Nephron progenitor cell (in vitro differentiated cells): ENCODE results near the gene LATS2.

Experiments used
- DNase-seq: peaks from one replicate; pipeline ENCODE4 v3.0.0; 2021
- H3K27ac Mint-ChIP-seq: 2 replicates; pipeline ENCODE4 v1.8.0; 2021; ENCODE audit warnings: mild to moderate bottlenecking, moderate library complexity, mixed read lengths
- H3K27me3 Mint-ChIP-seq: 2 replicates; pipeline ENCODE4 v1.8.0; 2021; ENCODE audit warnings: mild to moderate bottlenecking, low read depth, mixed read lengths; ENCODE audit not compliant: poor library complexity
- H3K36me3 Mint-ChIP-seq: 2 replicates; pipeline ENCODE4 v1.8.0; 2021; ENCODE audit warnings: low read depth, mixed read lengths
- H3K4me1 Mint-ChIP-seq: 2 replicates; pipeline ENCODE4 v1.8.0; 2021; ENCODE audit warnings: mixed read lengths
- H3K4me3 Mint-ChIP-seq: 2 replicates; pipeline ENCODE4 v1.8.0; 2021; ENCODE audit warnings: mild to moderate bottlenecking, moderate library complexity, mixed read lengths
- H3K9me3 Mint-ChIP-seq: 2 replicates; pipeline ENCODE4 v1.8.0; 2021; ENCODE audit warnings: mild to moderate bottlenecking, moderate library complexity, mixed read lengths
- CTCF ChIP-seq: fragments of 200-600 bp; sonication (generic); IDR thresholded peaks from 2 replicates; pipeline ENCODE4 v1.5.0; 2021; ENCODE audit warnings: antibody characterized with exemption

LATS2 gene

DNA sequence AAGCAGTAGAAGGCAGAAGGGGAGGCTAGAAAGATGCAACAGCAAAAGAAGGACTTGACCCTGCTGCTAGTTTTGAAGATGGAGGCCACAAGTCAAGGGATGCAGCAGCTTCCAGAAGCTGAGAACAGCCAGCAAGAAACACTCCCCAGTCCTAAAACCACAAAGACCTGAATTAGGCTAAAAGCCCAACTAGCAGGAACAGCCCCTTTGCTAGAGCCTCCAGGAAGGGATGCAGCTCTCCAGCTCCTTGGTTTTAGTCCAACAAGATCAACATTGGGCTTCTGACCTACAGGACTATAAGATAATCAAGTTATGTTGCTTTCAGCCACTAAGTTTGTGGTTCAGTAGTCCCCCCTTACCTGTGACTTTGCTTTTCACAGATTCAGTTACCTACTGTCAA, 10.5 kb upstream of the LATS2 start:
- no peaks in the 10 kb centered on the region for H3K36me3 Mint-ChIP-seq
- H3K4me1 Mint-ChIP-seq = peaks cover 14% of the 10 kb centered on the region
- no peak for DNase-seq
- TF ChIP-seq CTCF = no peak
- no peak overlapping the region for H3K27ac Mint-ChIP-seq
- H3K27me3 Mint-ChIP-seq = peaks cover 9% of the 10 kb centered on the region
- no peaks in the 10 kb centered on the region for H3K9me3 Mint-ChIP-seq
- no peak overlapping the region for H3K4me3 Mint-ChIP-seq

DNA sequence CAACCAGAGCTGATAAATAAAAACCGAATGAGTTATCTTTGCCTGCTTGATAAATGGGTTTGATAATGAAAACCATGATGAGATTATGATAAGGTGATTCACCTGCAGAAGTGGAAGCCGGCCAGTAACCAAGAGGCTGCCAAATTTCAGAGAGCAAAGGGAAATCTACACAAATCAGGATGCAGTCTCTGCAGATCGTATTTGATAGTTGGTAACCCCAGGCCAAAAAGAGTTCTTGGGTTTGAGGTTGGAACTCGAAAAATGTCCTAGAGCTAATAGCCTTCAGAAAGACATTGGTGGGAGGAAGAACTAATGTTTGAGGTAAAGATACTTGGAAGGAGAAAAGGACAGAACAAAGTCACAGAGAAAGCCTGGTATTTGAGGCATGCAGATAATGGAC, 9.6 kb upstream of the LATS2 start:
- H3K9me3 Mint-ChIP-seq = no peaks in the 10 kb centered on the region
- peaks cover 14% of the 10 kb centered on the region for H3K4me1 Mint-ChIP-seq
- TF ChIP-seq CTCF = no peak
- no peak overlapping the region for H3K4me3 Mint-ChIP-seq
- no peak for DNase-seq
- peaks cover 9% of the 10 kb centered on the region for H3K27me3 Mint-ChIP-seq
- no peaks in the 10 kb centered on the region for H3K36me3 Mint-ChIP-seq
- H3K27ac Mint-ChIP-seq = no peak overlapping the region

DNA sequence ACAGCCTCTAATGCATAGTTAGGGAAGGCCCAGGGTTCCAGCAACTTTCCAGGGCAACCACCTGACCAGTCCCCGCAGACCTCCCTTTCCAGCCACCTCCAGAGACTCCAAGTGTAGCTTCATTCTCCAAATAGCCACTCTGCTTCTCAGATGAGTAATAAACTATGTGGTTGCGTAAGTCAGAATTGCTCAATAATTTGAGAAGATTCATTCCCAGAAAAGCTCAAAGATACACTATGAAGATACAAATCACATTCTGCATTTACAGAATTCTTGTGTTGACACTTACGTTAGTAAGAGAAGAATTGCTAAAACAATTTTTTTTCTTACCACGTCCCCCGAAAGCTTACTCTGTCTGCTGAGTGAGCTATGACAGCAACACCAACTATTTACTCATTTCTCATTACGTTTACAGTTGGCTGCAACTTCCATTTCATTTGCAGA, 8.2 kb upstream of the LATS2 start:
- Mint-ChIP-seq H3K4me3 (no peak overlapping the region), H3K9me3 (no peaks in the 10 kb centered on the region), H3K4me1 (peaks cover 5% of the 10 kb centered on the region), H3K27ac (no peak overlapping the region), H3K27me3 (peaks cover 5% of the 10 kb centered on the region), H3K36me3 (no peaks in the 10 kb centered on the region)
- TF ChIP-seq CTCF = no peak
- DNase-seq = no peak

GRCh38 chr13:21067848-21068247, 6.5 kb upstream of the LATS2 start:
- H3K4me3 Mint-ChIP-seq = no peak overlapping the region
- peaks cover 6% of the 10 kb centered on the region for H3K27me3 Mint-ChIP-seq
- no peak overlapping the region for H3K27ac Mint-ChIP-seq
- H3K4me1 Mint-ChIP-seq = no peaks in the 10 kb centered on the region
- no peak for DNase-seq
- no peak for TF ChIP-seq CTCF
- no peaks in the 10 kb centered on the region for H3K9me3 Mint-ChIP-seq
- no peaks in the 10 kb centered on the region for H3K36me3 Mint-ChIP-seq

GRCh38 chr13:21066946-21067345, 5.6 kb upstream of the LATS2 start:
- H3K27me3 Mint-ChIP-seq = peaks cover 6% of the 10 kb centered on the region
- no peaks in the 10 kb centered on the region for H3K4me1 Mint-ChIP-seq
- H3K27ac Mint-ChIP-seq = no peak overlapping the region
- H3K9me3 Mint-ChIP-seq = no peaks in the 10 kb centered on the region
- no peaks in the 10 kb centered on the region for H3K36me3 Mint-ChIP-seq
- no peak for DNase-seq
- H3K4me3 Mint-ChIP-seq = no peak overlapping the region
- TF ChIP-seq CTCF = no peak

- Mint-ChIP-seq H3K4me3 (no peak overlapping the region), H3K27ac (no peak overlapping the region), H3K4me1 (peaks cover 4% of the 10 kb centered on the region), H3K9me3 (no peaks in the 10 kb centered on the region), H3K27me3 (peaks cover 6% of the 10 kb centered on the region), H3K36me3 (no peaks in the 10 kb centered on the region)
- TF ChIP-seq CTCF = no peak
- DNase-seq = no peak
These were observed 4.3 kb upstream of the LATS2 start for GRCh38 chr13:21065686-21066085.
